WERI-Rb-1 (cell line): ENCODE results near the gene DUXA.
A peak's percentile ranks its signal among the peaks of the same experiment; 100 is the strongest.
"Not testable (repeated sequence)": the region's sequence is repeated elsewhere in the genome, so short reads cannot be mapped to it uniquely, and the experiment has no call there.

Experiments used
- DNase-seq: peaks from one replicate; pipeline ENCODE4 v3.0.0-alpha.2; 2020
- H3K27ac ChIP-seq: fragments of 250-450 bp; sonication (Bioruptor Pico); 2 replicates; pipeline ENCODE4 v1.5.1; 2020; ENCODE audit warnings: mild to moderate bottlenecking, moderate library complexity
- H3K27me3 ChIP-seq: fragments of 250-450 bp; sonication (Bioruptor Pico); 2 replicates; pipeline ENCODE4 v1.5.1; 2021; ENCODE audit warnings: mild to moderate bottlenecking, low read depth, moderate library complexity; ENCODE audit not compliant: insufficient read depth, severe bottlenecking
- H3K36me3 ChIP-seq: fragments of 250-450 bp; sonication (Bioruptor Pico); 2 replicates; pipeline ENCODE4 v1.5.1; 2020; ENCODE audit warnings: mild to moderate bottlenecking, moderate library complexity
- H3K4me3 ChIP-seq: 2 replicates; pipeline ENCODE4 v1.5.1; 2011; ENCODE audit warnings: low read depth, mild to moderate bottlenecking, control low read depth, low read length
- H3K9me3 ChIP-seq: fragments of 250-450 bp; sonication (Bioruptor Pico); 2 replicates; pipeline ENCODE4 v1.5.1; 2021; ENCODE audit warnings: mild to moderate bottlenecking, moderate library complexity; ENCODE audit not compliant: severe bottlenecking
- CTCF ChIP-seq: IDR thresholded peaks from 2 replicates; pipeline ENCODE4 v1.5.1; 2011; ENCODE audit warnings: low read depth, mild to moderate bottlenecking, control low read depth, inconsistent platforms, low read length

The DUXA gene

GRCh38 chr19:57161985-57162539, 5.2 kb downstream of the DUXA start:
- Histone ChIP-seq H3K27ac (no peak overlapping the region), H3K4me3 (no peak overlapping the region), H3K9me3 (no peaks in the 10 kb centered on the region), H3K27me3 (no peaks in the 10 kb centered on the region), H3K36me3 (no peaks in the 10 kb centered on the region)
- DNase-seq, result no peak
- no peak for TF ChIP-seq CTCF

GRCh38 chr19:57152921-57153320, 14.4 kb downstream of the DUXA start:
- H3K27me3 ChIP-seq, result peaks cover 4% of the 10 kb centered on the region
- no peak overlapping the region for H3K4me3 ChIP-seq
- DNase-seq, result no peak
- no peak for TF ChIP-seq CTCF
- no peak overlapping the region for H3K27ac ChIP-seq
- H3K9me3 ChIP-seq, result peaks cover 3% of the 10 kb centered on the region
- H3K36me3 ChIP-seq, result no peaks in the 10 kb centered on the region

- Histone ChIP-seq H3K4me3 (no peak overlapping the region), H3K27ac (no peak overlapping the region), H3K36me3 (no peaks in the 10 kb centered on the region), H3K9me3 (no peaks in the 10 kb centered on the region), H3K27me3 (no peaks in the 10 kb centered on the region)
- DNase-seq, result no peak
- no peak for TF ChIP-seq CTCF
Measured at GRCh38 chr19:57141699-57142098, 25.6 kb downstream of the DUXA start.

GRCh38 chr19:57135797-57136196, 31.5 kb downstream of the DUXA start:
- Histone ChIP-seq H3K36me3 (no peaks in the 10 kb centered on the region), H3K27me3 (no peaks in the 10 kb centered on the region), H3K4me3 (no peak overlapping the region), H3K27ac (no peak overlapping the region), H3K9me3 (no peaks in the 10 kb centered on the region)
- no peak for DNase-seq
- TF ChIP-seq CTCF, result no peak

GRCh38 chr19:57127403-57127802, 39.9 kb downstream of the DUXA start:
- not testable (repeated sequence) for H3K27ac ChIP-seq, H3K9me3 ChIP-seq, H3K36me3 ChIP-seq, DNase-seq, H3K27me3 ChIP-seq
- peak overlapping the region; percentile 14 for H3K4me3 ChIP-seq

GRCh38 chr19:57123882-57124281, 43.4 kb downstream of the DUXA start:
- DNase-seq, result no peak
- H3K27me3 ChIP-seq, result no peaks in the 10 kb centered on the region
- TF ChIP-seq CTCF, result no peak
- peaks cover 6% of the 10 kb centered on the region for H3K9me3 ChIP-seq
- H3K27ac ChIP-seq, result no peak overlapping the region
- H3K36me3 ChIP-seq, result no peaks in the 10 kb centered on the region
- H3K4me3 ChIP-seq, result no peak overlapping the region
